Measurements from ENCODE around the gene ADGRF3.

- TF ChIP-seq, protein P1, sequence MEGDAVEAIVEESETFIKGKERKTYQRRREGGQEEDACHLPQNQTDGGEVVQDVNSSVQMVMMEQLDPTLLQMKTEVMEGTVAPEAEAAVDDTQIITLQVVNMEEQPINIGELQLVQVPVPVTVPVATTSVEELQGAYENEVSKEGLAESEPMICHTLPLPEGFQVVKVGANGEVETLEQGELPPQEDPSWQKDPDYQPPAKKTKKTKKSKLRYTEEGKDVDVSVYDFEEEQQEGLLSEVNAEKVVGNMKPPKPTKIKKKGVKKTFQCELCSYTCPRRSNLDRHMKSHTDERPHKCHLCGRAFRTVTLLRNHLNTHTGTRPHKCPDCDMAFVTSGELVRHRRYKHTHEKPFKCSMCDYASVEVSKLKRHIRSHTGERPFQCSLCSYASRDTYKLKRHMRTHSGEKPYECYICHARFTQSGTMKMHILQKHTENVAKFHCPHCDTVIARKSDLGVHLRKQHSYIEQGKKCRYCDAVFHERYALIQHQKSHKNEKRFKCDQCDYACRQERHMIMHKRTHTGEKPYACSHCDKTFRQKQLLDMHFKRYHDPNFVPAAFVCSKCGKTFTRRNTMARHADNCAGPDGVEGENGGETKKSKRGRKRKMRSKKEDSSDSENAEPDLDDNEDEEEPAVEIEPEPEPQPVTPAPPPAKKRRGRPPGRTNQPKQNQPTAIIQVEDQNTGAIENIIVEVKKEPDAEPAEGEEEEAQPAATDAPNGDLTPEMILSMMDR (conservative IDR thresholded peaks at IDR 0.05 in 1 of 2, IDR thresholded peaks at IDR 0.05 in 1 of 2; ENCODE audit: extremely low read depth in 1 of 2, insufficient read depth in 1 of 2, low read depth in 1 of 2, low read length in 2 of 2): no peak
- no peak for TF ChIP-seq EZH2 (IDR thresholded peaks at IDR 0.05; ENCODE audit: borderline replicate concordance, low read length)
Measured at GRCh38 chr2:26268213-26268612, 78.4 kb downstream of the ADGRF3 start.
